Inferior parietal cortex (tissue), 1 donor: Measurements from ENCODE around the gene GET4.
A peak's percentile ranks its signal among the peaks of the same experiment; 100 is the strongest.
"Not testable (repeated sequence)": the region's sequence is repeated elsewhere in the genome, so short reads cannot be mapped to it uniquely, and the experiment has no call there.

Source experiments
- DNase-seq: peaks from one replicate; pipeline ENCODE4 v3.0.0-alpha.2; 2016; ENCODE audit errors: extremely low spot score

GET4 gene

DNA sequence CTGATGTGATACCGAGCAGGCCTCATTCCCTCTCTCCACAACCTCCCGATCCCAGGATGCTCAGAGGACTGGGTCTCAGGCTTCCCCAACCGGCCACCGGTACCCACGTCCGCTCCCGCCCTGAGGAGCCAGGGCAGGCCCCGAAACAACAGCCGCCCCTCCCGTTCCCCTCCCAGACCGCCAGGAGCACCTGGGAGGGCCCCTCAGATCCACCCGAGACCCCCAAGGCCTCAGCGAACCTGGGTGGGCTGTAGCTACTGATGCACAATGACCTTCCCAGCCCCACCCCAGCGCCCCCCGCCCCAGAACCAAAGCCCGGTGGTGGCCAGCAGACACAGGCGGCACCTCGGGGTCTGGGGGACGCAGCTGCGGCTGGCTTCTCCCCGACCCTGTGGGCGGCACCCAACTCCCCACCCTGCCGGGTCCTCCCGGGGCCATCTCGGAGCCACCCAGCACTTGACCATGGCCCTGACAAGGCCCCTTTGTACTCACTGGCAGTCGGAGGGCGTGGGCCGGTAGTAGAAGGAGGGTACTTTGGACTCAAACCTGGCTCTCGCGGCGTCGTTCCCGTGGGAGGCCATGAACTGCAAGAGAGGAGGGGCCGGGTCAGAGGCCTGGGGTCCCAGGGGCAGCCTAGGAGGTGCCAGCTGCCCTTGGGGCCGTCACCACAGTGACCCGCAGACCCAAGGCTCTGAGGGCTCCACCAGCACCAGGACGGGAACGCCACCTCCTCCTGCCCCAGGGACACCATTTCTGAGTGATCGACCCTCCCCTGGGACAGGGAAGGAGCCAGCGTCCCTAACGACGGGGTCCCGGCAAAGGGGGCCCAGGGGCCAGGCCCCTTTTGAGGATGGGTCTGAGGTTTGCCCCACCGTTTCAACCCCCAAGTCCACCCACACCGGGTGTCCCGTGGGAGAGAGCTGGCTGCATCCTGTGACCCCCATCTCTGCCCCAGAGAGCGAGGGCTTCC is 50.0 kb downstream of the GET4 start:
- no peak for DNase-seq

DNA sequence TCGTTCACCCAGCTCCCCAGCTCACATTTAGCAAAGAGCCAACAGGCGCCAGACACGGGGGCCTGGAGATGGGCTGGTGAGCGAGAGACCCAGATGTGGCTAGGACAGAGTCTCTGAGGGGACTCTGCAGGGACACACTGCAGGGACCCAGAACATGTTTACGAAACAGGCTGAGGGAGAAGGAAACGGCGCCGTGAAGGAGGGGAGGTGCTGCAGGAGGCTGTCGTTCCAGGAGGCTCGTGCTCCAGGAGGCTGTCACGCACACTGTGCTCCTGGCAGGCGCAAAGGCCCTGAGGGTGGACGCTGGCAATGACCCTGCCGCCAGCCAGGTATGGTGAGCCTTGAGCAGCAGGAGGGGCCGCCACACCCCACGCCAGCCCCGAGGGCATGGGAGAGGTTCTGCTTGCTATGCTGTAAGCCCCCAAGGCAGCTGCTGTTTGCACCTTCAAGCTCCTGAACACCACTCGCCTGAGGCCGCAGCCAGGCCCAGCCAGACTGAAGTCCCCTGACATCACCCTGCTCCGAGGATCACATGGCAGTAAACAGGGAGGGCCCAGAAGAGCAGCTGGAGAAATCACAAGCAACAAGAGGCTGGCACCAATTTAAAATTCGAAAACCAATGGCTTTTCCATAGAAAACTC is 50.8 kb downstream of the GET4 start:
- peak; percentile 74 for DNase-seq

DNA sequence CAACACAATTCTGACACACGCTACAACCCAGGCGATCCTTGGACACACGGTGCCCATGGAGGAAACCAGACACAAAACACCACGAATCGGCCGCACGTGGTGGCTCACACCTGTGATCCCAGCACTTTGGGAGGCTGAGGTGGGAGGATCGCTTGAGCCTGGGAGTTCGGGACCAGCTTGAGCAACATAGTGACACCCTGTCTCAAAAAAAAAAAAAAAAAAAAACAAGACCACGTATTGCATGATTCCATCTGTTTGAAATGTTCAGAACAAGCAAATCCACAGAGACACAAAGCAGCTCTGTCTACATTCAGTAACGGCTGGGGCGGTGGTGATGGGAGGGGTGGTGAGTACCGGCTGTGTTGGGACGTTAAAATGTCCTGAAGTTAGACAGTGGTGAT is 53.0 kb downstream of the GET4 start:
- no peak for DNase-seq

DNA sequence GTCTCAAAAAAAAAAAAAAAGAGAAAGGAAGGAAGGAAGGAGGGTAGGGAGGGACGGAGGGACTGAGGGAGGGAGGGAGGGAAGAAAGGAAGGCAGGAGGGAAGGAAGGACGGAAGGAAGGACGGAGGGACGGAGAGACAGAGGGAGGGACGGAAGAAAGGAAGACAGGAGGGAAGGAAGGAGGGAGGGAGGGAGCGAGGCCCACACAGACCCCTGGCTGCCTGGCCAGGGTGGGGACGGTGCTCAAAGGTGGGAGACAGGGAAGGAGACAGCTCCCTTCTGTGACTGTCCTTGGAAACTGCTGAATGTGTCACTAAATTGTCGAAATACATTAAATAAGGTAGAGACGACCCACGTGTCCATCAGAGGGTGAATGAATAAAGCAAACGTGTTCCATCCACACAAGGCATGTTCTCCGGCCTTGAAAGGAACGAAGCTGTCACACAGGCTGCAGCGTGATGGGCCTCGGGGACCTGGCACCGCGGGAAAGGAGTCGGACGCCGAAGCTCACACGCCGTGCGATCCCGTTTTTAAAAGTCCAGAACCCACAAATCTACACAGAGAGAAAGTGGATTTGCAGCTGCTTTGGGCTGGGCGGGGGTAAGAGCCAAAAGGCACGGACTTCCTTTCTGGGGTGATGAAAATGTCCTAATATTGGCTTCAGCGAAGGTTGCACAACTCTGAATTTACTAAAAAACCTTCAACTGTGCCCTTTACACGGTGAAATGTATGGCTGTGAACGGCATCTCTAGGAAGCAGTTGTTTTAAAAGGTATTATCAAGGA is 54.8 kb downstream of the GET4 start:
- DNase-seq: no peak

DNA sequence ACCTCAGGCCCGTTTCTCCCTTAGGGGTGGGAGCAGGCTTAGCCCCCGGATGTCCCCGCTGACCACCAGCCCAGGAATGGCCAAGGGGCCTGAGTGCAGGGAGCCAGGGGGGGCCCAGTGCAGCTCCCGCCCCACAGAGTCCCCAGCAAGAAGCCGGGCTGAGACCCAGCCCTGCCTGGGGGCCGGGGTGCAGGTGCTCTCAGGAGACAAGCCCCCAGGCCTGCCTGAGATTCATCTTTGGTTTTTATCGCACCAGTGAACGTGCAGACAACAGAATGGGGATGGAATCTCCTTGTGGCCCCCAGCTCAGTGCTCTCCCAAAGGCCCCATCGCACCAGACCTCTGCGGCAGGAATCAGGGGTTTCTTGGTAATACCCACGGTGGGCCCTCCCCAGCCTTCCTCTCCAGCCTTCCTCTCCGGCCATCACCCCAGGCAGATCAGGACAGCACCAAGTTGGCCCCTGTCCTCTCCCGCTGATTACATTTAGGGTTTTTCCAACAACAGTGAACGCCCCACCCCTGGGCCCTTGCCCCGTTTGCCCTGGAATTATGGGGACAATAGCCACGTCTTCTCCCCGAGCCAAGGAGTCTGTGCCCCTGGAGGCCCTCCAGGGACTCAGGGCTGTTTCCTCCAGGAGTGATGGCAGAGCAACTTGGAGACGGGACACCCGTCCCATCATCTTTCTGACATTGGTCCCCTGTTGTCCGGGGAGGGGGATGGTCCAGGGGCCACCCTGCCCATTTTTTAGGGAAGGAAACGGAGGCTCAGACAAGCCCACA is 55.7 kb downstream of the GET4 start:
- DNase-seq: no peak

DNA sequence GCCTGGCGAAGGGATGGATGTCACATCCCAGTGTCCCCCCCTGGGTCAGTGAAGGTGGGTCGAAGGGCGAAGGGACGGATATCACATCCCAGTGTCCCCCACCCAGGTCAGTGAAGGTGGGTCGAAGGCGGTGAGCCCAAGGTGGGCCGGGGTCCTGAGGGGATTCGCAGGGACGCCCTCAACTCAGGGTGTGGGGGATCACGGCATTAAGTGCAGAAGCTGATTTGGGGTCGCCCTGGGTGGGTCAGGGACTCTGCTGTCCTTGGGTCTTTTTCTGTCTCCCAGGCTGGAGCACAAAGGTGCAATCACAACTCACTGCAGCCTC is 56.3 kb downstream of the GET4 start:
- no peak for DNase-seq

DNA sequence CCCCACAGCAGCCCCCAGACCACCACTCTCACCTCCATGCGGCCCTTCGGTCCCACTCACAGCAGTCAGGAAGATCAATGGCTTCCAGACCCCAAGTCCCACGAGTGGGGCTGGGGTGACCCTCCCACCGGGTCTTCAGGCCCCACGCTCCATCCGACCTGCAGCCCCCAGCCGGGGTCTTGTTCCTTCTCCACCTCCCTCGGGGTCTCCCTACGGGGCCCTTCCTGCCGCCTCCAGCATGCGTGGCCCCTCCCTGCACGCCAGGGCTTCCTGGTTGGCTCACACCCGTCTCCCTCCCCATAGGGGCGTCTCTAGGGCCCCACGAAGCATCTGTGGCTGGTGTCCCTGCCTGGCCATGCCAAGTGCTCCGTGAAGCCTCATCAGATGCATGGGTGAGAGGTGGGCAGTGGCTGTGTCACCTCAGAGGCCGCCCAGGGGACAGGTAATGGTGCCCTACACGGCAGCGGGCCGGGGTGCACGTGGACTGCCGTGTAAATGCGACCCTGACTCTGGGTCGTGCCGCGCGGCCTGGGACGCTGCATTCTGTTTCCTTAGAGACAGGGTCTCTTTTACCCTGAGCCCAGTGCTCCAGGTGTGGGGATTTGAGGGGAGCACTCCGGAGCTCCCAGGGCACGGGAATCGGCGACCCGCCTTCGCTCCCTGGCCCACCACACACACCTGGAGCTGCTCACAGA is 58.3 kb downstream of the GET4 start:
- no peak for DNase-seq

DNA sequence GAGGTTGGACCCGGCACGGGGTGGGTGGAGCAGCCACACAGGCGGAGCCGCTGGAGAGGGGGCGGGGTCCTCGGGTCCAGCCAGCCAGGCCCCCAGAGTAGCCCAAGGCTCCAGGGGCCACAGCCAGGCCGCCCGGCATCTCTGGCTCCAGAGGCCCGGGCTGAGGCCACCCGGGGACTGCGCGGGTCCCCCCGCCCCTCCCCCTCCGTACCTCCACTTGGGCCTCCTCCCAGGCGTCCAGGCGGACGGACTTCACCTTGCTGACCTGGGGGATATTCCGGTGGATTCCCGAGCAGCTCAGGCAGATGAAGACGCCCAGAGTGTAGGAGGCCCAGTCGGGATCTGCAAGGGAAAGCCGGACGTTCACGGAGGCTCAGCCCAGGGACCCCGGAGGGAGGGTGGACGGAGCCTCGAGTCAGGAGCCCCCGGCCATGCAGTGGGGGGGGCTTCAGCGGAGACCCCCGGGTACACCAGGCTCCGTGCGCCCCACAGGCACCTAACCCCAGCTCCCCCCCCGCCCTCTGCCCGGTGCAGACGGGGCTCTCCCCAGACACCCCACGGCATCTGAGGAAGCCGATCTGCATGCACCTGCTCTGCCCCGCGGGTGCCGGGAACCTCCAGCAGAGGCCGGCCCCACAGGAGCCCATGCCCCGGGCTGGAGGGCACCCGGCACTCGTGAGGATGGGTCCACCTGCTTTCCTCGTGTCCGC is 59.0 kb downstream of the GET4 start:
- no peak for DNase-seq

DNA sequence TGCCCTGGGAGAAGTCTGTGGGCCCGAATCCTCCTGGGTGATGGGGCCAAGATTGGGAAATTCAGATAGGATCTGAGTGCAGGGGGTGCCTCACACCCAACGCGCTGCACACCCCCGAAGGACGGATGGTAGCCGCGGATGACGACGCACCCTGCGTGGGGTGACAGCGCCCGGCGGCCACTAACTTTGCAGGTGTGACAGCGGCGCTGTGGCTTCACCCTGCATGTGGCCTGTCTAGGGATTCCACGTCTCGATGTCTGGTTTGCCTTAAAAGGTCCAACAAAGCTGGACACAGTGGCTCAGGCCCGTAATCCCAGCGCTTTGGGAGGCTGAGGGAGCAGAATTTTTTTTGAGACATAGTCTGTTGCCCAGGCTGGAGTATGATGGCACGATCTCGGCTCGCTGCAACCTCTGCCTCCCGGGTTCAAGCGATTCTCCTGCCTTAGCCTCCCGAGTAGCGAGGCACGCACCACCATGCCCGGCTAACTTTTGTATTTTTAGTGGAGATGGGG is 59.6 kb downstream of the GET4 start:
- DNase-seq: no peak

DNA sequence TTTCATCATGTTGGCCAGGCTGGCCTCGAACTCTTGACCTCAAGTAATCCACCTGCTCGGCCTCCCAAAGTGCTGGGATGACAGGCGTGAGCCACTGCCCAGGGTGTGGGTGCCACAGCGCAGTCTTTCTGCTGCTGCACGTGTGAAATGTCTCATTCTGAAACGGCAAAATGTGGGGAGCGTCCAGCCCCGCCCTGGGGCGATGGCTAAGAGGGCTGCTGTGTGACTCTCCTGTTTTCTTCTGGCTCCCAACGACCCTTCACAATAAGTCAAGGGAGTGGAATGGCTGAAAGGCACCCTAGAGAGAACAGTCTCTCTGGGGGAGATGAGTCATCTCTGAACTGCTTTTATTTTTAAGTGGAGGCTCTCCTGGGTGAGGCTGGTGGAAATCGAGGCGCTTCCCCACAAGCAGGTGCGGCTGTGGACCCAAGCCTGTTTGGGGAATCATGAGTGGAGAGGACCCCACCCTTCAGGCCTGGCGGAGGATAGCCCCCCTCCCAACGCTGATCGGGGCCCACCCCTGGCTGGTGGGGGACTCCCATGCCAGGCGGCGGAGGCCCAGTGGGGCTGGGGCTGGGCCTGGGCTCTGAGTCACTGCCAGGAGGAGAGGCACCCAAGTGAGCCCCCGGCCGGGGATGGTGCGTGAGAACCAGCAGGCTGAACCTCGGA is 60.2 kb downstream of the GET4 start:
- DNase-seq: no peak

DNA sequence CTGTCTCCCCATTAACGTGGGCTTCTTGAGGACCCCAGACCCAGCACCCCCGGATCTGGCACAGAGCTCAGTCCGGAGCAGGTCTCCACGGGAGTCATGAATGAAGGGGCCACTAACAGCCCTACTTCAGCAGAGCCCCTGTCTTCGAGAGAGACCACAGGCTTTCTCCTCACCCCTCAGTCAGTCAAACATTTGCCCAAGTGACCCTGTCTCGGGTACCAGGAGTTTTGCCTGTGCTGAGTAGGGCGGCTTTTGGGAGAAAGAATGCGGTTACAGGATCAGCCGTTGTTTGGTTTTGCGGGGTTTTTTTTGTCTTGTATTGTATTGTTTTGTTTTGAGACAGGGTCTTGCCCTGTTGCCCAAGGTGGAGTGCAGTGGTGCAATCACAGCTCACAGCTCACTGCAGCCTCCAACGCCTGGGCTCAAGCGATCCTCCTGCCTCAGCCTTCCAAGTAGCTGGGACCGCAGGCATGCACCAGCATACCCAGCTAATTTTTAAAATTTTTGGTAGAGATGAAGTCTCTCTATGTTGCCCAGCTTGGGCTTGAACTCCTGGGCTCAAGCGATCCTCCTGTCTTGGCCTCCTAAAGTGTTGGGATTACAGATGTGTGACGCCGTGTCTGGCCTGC is 61.6 kb downstream of the GET4 start:
- DNase-seq: no peak

DNA sequence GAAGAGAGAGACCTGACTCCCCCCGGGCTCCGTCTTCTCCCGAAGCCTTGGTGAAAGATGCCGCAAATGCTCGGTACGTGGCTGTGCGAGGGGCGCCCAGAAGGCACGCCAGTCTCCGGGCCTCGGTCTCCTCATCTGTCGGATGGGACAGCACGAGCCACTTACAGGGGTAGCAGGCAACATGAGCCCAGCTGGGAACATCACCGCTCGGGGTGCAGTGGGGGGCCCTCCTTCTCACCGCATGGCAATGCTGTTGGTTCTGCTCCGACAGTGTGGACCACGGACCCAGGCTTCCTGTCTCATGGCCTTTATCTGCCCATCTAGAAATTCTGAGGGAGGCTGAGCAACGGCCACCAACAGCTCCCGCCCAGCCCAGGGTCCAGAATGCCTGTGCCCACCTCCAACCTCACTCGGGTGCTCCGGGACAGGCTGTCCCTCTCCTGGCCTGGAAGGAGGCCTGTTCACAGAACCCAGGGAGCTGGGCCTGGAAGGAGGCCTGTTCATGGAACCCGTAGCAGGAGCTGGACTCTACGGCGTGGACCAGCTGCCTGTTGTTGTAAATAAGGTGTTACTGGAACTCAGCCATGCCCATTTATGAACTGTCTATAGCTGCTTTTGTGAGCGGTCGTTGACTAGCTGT is 62.3 kb downstream of the GET4 start:
- no peak for DNase-seq

DNA sequence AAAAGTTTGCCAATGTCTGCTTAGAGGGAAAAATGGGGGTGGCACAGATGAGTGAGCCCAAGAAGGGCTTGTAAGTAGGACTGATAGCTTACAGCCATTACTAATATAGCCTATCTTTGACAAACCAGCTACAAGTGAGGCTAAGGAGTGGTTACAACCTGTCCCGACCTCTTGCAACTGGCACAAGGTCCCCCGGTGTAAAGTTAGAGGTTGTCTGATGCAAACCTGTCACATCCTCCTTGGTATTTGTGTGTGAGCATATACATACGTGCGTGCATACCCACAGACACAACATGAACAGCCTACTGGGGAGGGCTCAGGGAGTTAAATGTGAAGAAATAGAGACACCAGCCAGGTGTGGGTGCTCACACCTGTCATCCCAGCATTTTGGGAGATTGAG is 63.5 kb downstream of the GET4 start:
- no peak for DNase-seq

DNA sequence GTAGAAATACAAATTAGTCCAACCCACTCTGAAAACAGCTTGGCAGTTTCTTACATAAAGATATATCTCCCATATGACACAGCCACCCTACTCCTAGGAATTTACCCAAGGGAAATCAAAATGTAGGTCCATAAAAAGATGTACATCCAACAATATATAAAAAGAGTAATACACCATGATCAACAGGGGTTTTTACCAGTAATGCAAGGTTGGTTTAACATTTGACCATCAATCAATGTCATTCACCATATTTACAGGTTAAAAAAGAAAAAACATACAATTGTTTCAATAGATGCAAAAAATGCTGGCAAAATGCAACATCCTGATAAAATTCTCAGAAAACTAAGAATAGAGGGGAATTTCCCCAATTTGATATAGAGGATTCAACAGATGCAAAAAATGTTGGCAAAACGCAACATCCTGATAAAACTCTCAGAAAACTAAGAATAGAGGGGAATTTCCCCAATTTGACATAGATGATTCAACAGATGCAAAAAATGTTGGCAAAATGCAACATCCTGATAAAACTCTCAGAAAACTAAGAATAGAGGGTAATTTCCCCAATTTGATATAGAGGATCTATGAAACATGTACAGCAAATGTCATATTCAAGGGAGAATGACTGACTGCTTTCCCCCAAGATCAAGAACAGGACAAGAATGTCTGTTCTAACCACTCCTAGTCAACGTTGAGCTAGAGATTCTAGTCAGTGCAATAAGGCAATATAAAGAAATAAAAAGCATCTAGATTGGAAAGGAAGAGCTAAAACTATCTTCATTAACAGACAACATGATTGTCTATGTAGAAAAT is 64.5 kb downstream of the GET4 start:
- no peak for DNase-seq

DNA sequence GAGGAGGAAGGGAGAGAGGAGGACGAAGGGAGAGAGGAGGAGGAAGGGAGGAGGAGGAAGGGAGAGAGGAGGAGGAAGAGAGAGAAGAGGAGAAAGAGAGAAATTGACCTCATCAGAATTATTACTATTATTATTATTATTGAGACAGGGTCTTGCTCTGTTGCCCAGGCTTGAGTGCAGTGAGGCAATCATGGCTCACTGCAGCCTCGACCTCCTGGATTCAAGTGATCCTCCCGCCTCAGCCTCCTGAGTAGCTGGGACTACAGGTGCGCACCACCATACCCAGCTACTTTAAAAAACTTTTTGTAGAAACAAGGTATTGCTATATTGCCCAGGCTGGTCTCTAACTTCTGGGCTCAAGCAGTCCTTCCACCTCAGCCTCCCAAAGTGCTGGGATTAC is 67.4 kb downstream of the GET4 start:
- DNase-seq: not testable (repeated sequence)

DNA sequence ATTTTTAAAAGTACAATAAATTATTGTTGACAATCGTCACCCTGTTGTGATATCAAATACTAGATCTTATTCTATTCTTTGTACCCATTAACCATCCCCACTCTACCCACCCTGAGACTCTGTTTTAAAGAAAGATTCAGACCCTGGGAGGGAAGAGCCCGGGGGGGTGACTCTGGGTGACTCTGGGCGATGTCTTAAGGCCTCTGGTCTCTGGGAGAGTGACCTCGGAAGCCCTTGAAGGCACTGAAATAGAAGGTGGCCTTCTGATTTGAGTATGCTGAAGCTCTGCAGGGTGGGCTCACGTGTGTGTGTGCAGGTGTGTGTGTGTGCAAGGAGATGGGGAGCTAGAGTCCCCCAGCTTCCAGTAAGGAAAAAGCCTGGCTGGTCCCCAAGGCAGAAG is 68.4 kb downstream of the GET4 start:
- no peak for DNase-seq

DNA sequence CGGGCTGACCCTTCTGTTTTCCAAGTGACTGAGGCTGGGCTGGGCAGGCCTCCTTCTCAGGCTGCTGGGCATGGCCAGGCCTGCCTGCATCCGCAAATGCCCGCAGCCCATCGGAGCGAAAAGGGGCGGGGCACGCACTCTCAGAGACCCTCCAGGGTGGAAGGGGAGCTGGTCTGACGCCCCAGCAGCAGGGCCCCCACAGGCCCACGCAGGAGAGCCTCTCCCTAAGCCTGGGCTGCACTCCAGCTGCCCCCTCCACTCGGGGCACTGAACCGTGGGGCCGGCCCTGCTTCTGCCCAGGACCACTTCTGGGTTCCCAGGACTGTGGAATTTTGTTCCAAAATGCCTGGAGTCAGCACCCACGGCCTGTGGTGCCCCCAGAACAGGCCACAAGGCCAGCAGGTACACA is 68.8 kb downstream of the GET4 start:
- DNase-seq: no peak
